Activated naive CD4-positive, alpha-beta T cell treated with anti-CD3 and anti-CD28 coated beads, Interleukin-2, amount 50 U/mL, for 24 hours (primary cell): ENCODE results near the gene AMPH.
"Not testable (repeated sequence)": the region's sequence is repeated elsewhere in the genome, so short reads cannot be mapped to it uniquely, and the experiment has no call there.

Experiments used
- H3K27ac Mint-ChIP-seq: one replicate; pipeline ENCODE4 v1.8.0; 2021; ENCODE audit warnings: mild to moderate bottlenecking, mixed read lengths
- H3K27me3 Mint-ChIP-seq: one replicate; pipeline ENCODE4 v1.8.0; 2021; ENCODE audit warnings: mixed read lengths
- H3K36me3 Mint-ChIP-seq: one replicate; pipeline ENCODE4 v1.8.0; 2021; ENCODE audit warnings: mixed read lengths
- H3K4me1 Mint-ChIP-seq: one replicate; pipeline ENCODE4 v1.8.0; 2021; ENCODE audit warnings: mixed read lengths
- H3K4me3 Mint-ChIP-seq: one replicate; pipeline ENCODE4 v1.8.0; 2021; ENCODE audit warnings: mild to moderate bottlenecking, mixed read lengths
- H3K9me3 Mint-ChIP-seq: one replicate; pipeline ENCODE4 v1.8.0; 2021; ENCODE audit warnings: mixed read lengths

Gene AMPH

DNA sequence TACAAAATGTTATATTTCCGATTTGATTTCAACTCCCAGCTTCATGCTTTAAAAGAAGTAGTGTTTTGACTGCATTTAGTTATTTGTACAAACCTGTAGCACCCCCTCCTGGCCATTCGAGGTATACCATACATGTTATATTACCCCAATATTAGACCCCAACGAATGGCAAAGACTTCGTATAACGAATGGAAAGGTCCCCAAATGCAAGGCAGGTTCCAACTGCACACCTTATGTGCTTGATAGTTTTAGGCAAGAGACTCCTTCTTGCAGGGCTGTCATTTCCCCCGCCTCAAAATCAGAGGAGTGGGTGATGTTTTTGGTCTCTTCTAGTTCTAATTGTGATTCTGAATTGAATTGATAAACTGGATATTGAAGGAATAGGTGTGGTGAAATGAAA, 256.7 kb downstream of the AMPH start:
- Mint-ChIP-seq H3K36me3 (peaks cover 5% of the 10 kb centered on the region), H3K9me3 (no peaks in the 10 kb centered on the region), H3K4me3 (no peak overlapping the region), H3K4me1 (peaks cover 33% of the 10 kb centered on the region), H3K27ac (no peak overlapping the region), H3K27me3 (no peaks in the 10 kb centered on the region)

DNA sequence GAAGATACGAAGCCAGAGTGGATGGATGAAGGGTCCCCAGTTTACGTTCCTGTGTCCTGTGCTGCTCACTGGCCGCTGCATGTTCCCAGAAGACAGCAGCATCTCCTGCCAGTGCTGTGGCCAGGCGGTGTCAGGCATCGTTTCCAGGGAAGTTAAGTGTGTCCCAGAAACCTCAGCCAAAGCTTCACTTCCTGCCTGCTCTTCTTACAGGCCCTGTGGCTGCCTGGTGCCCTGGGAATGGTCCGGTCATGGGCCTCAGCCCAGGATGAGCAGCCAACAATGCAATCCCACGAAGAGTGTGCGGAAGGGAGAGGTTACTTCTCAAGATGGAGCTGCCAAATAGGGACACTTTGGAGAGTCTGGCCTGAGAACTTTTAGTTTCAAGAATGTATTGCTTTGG, 258.0 kb downstream of the AMPH start:
- H3K4me1 Mint-ChIP-seq, result peaks cover 45% of the 10 kb centered on the region
- no peaks in the 10 kb centered on the region for H3K27me3 Mint-ChIP-seq
- H3K36me3 Mint-ChIP-seq, result peaks cover 5% of the 10 kb centered on the region
- H3K4me3 Mint-ChIP-seq, result no peak overlapping the region
- no peaks in the 10 kb centered on the region for H3K9me3 Mint-ChIP-seq
- peak overlapping the region; percentile 41 for H3K27ac Mint-ChIP-seq

DNA sequence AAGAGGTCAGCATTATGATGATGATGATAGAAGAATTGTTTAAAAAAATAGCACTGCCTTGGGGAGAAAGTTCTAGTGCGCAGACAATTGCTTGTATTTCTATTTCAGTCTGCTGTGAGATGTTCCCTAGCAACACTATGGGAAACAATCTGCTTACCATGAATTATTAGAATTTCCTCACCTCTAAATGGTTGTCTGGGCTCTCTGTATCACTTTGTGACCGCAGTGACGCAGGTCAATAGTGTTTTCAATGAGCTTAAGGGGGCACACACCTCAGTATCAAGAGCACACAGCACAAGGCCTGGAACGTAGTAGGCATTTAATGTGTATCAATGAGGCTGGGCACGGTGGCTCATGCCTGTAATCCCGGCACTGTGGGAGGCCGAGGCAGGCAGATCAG, 258.9 kb downstream of the AMPH start:
- peak overlapping the region; percentile 65 for H3K27ac Mint-ChIP-seq

GRCh38 chr7:38369816-38370493, 261.2 kb downstream of the AMPH start:
- no peaks in the 10 kb centered on the region for H3K27me3 Mint-ChIP-seq
- H3K4me1 Mint-ChIP-seq, result peaks cover 70% of the 10 kb centered on the region
- peak overlapping the region; percentile 82 for H3K27ac Mint-ChIP-seq
- no peaks in the 10 kb centered on the region for H3K9me3 Mint-ChIP-seq
- peaks cover 1% of the 10 kb centered on the region for H3K36me3 Mint-ChIP-seq
- peak overlapping the region; percentile 1 for H3K4me3 Mint-ChIP-seq

More for the DNA sequence above, 258.9 kb downstream of the AMPH start:
- Mint-ChIP-seq H3K36me3 (peaks cover 5% of the 10 kb centered on the region), H3K9me3 (no peaks in the 10 kb centered on the region), H3K27me3 (no peaks in the 10 kb centered on the region), H3K4me3 (no peak overlapping the region), H3K4me1 (peaks cover 54% of the 10 kb centered on the region)

GRCh38 chr7:38368191-38368605, 263.0 kb downstream of the AMPH start:
- Mint-ChIP-seq H3K27ac (peak overlapping the region; percentile 93), H3K36me3 (peaks cover 1% of the 10 kb centered on the region), H3K27me3 (no peaks in the 10 kb centered on the region), H3K4me3 (peak overlapping the region; percentile 81), H3K9me3 (no peaks in the 10 kb centered on the region), H3K4me1 (peaks cover 80% of the 10 kb centered on the region)

DNA sequence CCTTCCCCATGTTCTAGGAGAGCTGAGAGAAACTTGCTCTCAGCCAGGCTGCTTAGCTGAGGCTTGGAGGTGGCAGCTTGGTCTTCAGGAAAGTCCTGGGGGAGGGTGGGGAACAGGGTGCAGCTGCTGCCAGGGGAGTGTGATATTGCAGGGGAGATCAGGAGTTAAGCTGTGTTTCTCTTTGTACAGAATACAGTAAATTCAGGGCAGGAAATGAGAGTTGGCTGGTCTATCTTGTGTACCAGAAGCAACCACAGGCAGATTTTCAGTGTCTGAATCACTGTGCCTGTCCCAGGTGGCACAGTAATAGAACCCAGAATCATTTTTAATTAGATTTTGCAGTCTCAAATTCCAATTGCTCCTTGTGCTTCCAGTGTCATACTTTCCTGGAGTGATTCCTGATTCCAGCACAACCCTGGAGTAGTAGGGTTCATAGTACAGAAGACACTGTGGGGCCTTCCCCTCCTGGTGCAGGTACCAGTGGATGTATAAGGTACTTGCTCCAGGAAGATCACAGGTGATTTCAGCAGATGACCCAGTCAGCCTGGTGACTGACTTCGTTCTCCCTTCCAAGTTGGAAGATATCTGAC, 263.8 kb downstream of the AMPH start:
- Mint-ChIP-seq H3K9me3 (no peaks in the 10 kb centered on the region), H3K27me3 (no peaks in the 10 kb centered on the region), H3K4me1 (peaks cover 87% of the 10 kb centered on the region), H3K36me3 (no peaks in the 10 kb centered on the region), H3K27ac (peak overlapping the region; percentile 93), H3K4me3 (peak overlapping the region; percentile 81)

- not testable (repeated sequence) for H3K27me3 Mint-ChIP-seq, H3K9me3 Mint-ChIP-seq, H3K36me3 Mint-ChIP-seq
- Mint-ChIP-seq H3K4me1 (peaks cover 78% of the 10 kb centered on the region), H3K27ac (peak overlapping the region; percentile 95), H3K4me3 (peak overlapping the region; percentile 85)
Observed at GRCh38 chr7:38363379-38363778, 267.8 kb downstream of the AMPH start.

- Mint-ChIP-seq H3K27ac (peak overlapping the region; percentile 95), H3K4me1 (peaks cover 78% of the 10 kb centered on the region), H3K4me3 (peak overlapping the region; percentile 85)
- H3K27me3 Mint-ChIP-seq, H3K9me3 Mint-ChIP-seq, H3K36me3 Mint-ChIP-seq: not testable (repeated sequence)
Observed at GRCh38 chr7:38362611-38363237, 268.4 kb downstream of the AMPH start.

DNA sequence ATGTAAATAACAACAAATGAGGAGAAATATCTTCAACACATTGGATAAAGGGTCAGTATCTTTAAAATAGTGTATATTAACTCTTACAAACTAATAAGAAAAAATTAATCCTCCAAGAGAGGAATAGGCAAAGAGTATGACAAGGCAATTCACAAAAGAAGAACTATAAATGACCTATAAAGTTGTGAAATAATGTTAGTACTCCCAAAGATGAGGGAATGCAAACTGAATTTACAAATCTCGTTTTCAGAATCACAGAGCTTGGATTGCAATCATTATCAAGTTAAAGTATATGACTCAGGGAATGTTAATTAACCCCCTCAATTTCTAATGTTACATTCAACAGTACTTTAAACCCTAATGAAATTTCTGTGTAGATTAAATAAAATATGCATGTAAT, 270.4 kb downstream of the AMPH start:
- Mint-ChIP-seq H3K9me3 (no peaks in the 10 kb centered on the region), H3K36me3 (peaks cover 4% of the 10 kb centered on the region), H3K4me3 (peak overlapping the region; percentile 95), H3K27ac (peak overlapping the region; percentile 8), H3K4me1 (peaks cover 76% of the 10 kb centered on the region), H3K27me3 (no peaks in the 10 kb centered on the region)

GRCh38 chr7:38359071-38359601, 272.0 kb downstream of the AMPH start:
- H3K27me3 Mint-ChIP-seq, H3K9me3 Mint-ChIP-seq, H3K36me3 Mint-ChIP-seq: not testable (repeated sequence)
- peak overlapping the region; percentile 95 for H3K4me3 Mint-ChIP-seq
- H3K27ac Mint-ChIP-seq, result peak overlapping the region; percentile 99
- peaks cover 75% of the 10 kb centered on the region for H3K4me1 Mint-ChIP-seq

DNA sequence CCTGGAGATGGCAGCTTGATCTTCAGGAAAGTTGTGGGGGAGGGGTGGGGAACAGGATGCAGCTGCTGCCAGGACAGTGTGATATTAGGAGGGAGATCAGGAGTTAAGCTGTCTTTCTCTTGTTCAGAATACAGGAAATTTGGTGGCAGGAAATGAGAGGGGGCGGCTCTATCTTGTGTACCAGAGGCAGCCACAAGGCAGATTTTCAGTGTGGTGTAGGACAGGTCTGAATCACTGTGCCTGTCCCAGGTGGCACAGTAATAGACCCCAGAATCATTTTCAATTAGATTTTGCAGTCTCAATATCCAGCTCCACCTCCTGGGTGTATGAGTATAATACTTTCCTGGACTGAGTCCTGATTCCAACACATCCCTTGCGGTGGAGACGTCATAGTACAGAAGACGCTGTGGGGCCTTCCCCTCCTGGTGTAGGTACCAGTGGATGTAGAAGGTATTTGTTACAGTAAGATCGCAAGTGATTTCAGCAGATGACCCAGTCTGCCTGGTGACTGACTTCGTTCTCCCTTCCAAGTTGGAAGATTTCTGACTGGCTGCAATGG, 272.8 kb downstream of the AMPH start:
- H3K4me1 Mint-ChIP-seq, result peaks cover 78% of the 10 kb centered on the region
- not testable (repeated sequence) for H3K27me3 Mint-ChIP-seq, H3K9me3 Mint-ChIP-seq

GRCh38 chr7:38354271-38354851, 276.8 kb downstream of the AMPH start:
- not testable (repeated sequence) for H3K9me3 Mint-ChIP-seq, H3K27me3 Mint-ChIP-seq, H3K36me3 Mint-ChIP-seq
- Mint-ChIP-seq H3K27ac (peak overlapping the region; percentile 93), H3K4me3 (peak overlapping the region; percentile 79), H3K4me1 (peaks cover 70% of the 10 kb centered on the region)

More for the DNA sequence above, 272.8 kb downstream of the AMPH start:
- Mint-ChIP-seq H3K4me3 (peak overlapping the region; percentile 95), H3K27ac (peak overlapping the region; percentile 99)
- not testable (repeated sequence) for H3K36me3 Mint-ChIP-seq

DNA sequence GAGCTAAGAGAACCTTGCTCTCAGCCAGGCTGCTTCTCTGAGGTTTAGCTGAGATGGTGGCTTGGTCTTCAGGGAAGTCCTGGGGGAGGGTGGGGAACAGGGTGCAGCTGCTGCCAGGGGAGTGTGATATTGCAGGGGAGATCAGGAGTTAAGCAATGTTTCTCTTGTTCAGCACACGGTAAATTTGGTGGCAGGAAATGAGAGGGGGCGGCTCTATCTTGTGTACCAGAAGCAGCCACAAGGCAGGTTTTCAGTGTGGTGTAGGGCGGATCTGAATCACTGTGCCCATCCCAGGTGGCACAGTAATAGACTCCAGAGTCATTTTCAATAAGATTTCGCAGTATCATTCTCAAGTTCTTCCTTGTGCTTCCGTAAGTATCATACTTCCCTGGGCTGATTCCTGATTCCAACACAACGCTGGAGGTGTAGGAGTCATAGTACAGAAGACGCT, 277.7 kb downstream of the AMPH start:
- not testable (repeated sequence) for H3K36me3 Mint-ChIP-seq, H3K9me3 Mint-ChIP-seq, H3K27me3 Mint-ChIP-seq
- H3K27ac Mint-ChIP-seq, result peak overlapping the region; percentile 93
- peaks cover 70% of the 10 kb centered on the region for H3K4me1 Mint-ChIP-seq
- H3K4me3 Mint-ChIP-seq, result peak overlapping the region; percentile 79

- peak overlapping the region; percentile 72 for H3K27ac Mint-ChIP-seq
Observed at GRCh38 chr7:38351601-38352000, 279.6 kb downstream of the AMPH start.

DNA sequence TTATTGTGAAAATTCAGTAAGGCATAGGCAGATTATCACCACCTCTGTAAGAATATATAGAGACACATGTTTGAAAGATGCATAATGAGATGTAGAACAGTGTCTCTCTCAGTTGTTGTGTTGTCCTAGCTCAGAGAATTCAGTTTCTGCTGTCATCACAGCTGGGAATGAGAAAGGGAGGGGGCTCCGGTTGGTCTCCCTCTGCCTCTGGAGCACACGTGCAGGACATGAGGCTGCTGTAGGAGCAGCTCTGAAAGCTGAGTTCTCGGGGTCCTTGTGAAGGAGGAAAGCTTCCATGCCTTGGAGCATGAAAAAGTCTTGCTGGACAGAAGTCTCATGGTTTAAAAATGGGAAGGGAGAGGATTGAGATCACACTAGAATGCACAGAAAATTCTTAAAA, 280.4 kb downstream of the AMPH start:
- not testable (repeated sequence) for H3K36me3 Mint-ChIP-seq, H3K9me3 Mint-ChIP-seq, H3K27me3 Mint-ChIP-seq
- peaks cover 68% of the 10 kb centered on the region for H3K4me1 Mint-ChIP-seq
- peak overlapping the region; percentile 91 for H3K4me3 Mint-ChIP-seq
- peak overlapping the region; percentile 91 for H3K27ac Mint-ChIP-seq

More at GRCh38 chr7:38351601-38352000, 279.6 kb downstream of the AMPH start:
- H3K27me3 Mint-ChIP-seq, result no peaks in the 10 kb centered on the region
- peaks cover 2% of the 10 kb centered on the region for H3K36me3 Mint-ChIP-seq
- H3K4me3 Mint-ChIP-seq, result peak overlapping the region; percentile 91
- peaks cover 66% of the 10 kb centered on the region for H3K4me1 Mint-ChIP-seq
- H3K9me3 Mint-ChIP-seq, result no peaks in the 10 kb centered on the region
